ENCODE measurements around the gene PI3. TPM values are rescaled to one million over a fixed set of nuclear protein-coding genes. Genes with fewer than 3 reads are reported as not detected.

The PI3 gene
- total RNA-seq, 1 donor from 2014 or later, result not detected

DNA sequence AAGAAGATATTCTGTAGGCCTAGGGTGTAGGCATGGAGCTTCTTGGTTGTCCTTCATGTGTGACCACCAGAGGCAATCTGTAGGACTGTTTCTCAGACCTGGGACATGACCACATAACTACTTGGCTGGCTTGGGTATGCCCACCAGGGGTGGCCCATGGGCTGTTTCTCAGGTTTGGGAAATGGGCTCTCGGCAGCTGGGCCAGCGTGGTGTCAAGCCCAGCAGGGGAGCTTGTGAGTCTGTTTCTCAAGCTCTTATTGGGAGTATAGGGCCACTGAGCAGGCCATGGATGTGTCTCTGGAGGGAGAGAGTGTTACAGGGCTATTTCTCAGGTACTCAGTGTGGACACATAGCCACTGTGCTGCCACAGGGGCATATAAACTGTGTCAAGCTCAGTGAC, 43.9 kb downstream of the PI3 start:
- H3K36me3 Mint-ChIP-seq (ENCODE audit: low read depth), result no peaks in the 10 kb centered on the region
- H3K4me3 Mint-ChIP-seq (ENCODE audit: unreplicated experiment), result no peak overlapping the region
- TF ChIP-seq, protein P1, sequence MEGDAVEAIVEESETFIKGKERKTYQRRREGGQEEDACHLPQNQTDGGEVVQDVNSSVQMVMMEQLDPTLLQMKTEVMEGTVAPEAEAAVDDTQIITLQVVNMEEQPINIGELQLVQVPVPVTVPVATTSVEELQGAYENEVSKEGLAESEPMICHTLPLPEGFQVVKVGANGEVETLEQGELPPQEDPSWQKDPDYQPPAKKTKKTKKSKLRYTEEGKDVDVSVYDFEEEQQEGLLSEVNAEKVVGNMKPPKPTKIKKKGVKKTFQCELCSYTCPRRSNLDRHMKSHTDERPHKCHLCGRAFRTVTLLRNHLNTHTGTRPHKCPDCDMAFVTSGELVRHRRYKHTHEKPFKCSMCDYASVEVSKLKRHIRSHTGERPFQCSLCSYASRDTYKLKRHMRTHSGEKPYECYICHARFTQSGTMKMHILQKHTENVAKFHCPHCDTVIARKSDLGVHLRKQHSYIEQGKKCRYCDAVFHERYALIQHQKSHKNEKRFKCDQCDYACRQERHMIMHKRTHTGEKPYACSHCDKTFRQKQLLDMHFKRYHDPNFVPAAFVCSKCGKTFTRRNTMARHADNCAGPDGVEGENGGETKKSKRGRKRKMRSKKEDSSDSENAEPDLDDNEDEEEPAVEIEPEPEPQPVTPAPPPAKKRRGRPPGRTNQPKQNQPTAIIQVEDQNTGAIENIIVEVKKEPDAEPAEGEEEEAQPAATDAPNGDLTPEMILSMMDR (IDR thresholded peaks at IDR 0.05), result no peak
- H3K27me3 Mint-ChIP-seq (ENCODE audit: low read depth), result peaks cover 13% of the 10 kb centered on the region
- DNase-seq (ENCODE audit: low spot score), result no peak
- H3K4me1 Mint-ChIP-seq (ENCODE audit: low read depth), result no peaks in the 10 kb centered on the region
- H3K27ac Mint-ChIP-seq (ENCODE audit: unreplicated experiment), result no peak overlapping the region
- peaks cover 2% of the 10 kb centered on the region for H3K9me3 Mint-ChIP-seq (ENCODE audit: low read depth)

- TF ChIP-seq, protein P1 (IDR thresholded peaks at IDR 0.05), result no peak
Measured at GRCh38 chr20:45221076-45221475, 46.4 kb downstream of the PI3 start, which contains the start of gene SEMG2. Gene SEMG2, plus strand, starts transcription at chr20:45221373. Its CDS starts 17 bp downstream, at chr20:45221390.

DNA sequence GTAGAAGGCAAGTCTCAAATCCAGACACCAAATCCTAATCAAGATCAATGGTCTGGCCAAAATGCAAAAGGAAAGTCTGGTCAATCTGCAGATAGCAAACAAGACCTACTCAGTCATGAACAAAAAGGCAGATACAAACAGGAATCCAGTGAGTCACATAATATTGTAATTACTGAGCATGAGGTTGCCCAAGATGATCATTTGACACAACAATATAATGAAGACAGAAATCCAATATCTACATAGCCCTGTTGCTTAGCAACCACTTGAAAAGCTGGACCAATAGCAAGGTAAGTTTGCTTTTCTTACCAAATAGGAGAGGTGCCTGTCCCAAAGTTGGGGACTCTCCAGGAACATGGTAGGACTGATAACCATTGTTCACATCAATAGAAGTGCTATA, 48.4 kb downstream of the PI3 start:
- Mint-ChIP-seq H3K4me1 (ENCODE audit: low read depth) (no peaks in the 10 kb centered on the region), H3K36me3 (ENCODE audit: low read depth) (no peaks in the 10 kb centered on the region), H3K4me3 (ENCODE audit: unreplicated experiment) (no peak overlapping the region), H3K9me3 (ENCODE audit: low read depth) (no peaks in the 10 kb centered on the region), H3K27ac (ENCODE audit: unreplicated experiment) (no peak overlapping the region), H3K27me3 (ENCODE audit: low read depth) (peaks cover 25% of the 10 kb centered on the region)
- no peak for DNase-seq (ENCODE audit: low spot score)
- TF ChIP-seq, protein P1 (IDR thresholded peaks at IDR 0.05), result no peak

More at GRCh38 chr20:45221076-45221475, 46.4 kb downstream of the PI3 start, which contains the start of gene SEMG2:
- DNase-seq (ENCODE audit: low spot score), result no peak
- peaks cover 17% of the 10 kb centered on the region for H3K27me3 Mint-ChIP-seq (ENCODE audit: low read depth)
- no peak within 1 kb of the TSS for H3K4me3 Mint-ChIP-seq (ENCODE audit: unreplicated experiment)
- H3K4me1 Mint-ChIP-seq (ENCODE audit: low read depth), result no peaks in the 10 kb centered on the region
- H3K27ac Mint-ChIP-seq (ENCODE audit: unreplicated experiment), result no peak within 1 kb of the TSS
- no peaks in the 10 kb centered on the region for H3K36me3 Mint-ChIP-seq (ENCODE audit: low read depth)
- peaks cover 2% of the 10 kb centered on the region for H3K9me3 Mint-ChIP-seq (ENCODE audit: low read depth)

Other genes with a start within 250 kb of the PI3 start
- gene TOMM34, start 214.5 kb upstream of the PI3 start, total RNA-seq, result 16.2 to 18.8 TPM (median 16.4 TPM) in 3 replicates
- 21.7 to 24.2 TPM (median 23.4 TPM) in 3 replicates for gene STK4, start 208.4 kb upstream of the PI3 start, total RNA-seq
- gene KCNS1, start 73.8 kb upstream of the PI3 start, total RNA-seq, result 0.55 to 1.1 TPM (median 0.59 TPM) in 3 replicates
- gene WFDC5, start 59.7 kb upstream of the PI3 start, total RNA-seq, result not detected in 3 replicates
- not detected in 3 replicates for gene WFDC12, start 50.4 kb upstream of the PI3 start, total RNA-seq
- not detected in 3 replicates for gene SEMG1, start 32.1 kb downstream of the PI3 start, total RNA-seq
- gene SEMG2, start 46.5 kb downstream of the PI3 start, total RNA-seq, result not detected in 3 replicates
- 0.40 to 1.3 TPM in 2 of 3 replicates, not detected in the other for gene SLPI, start 79.7 kb downstream of the PI3 start, total RNA-seq
- not detected in 3 replicates for gene RBPJL, start 131.9 kb downstream of the PI3 start, total RNA-seq
- 0.10 to 0.26 TPM in 2 of 3 replicates, not detected in the other for gene MATN4, start 133.4 kb downstream of the PI3 start, total RNA-seq
- 17.1 to 21.4 TPM (median 21.2 TPM) in 3 replicates for gene SDC4, start 173.5 kb downstream of the PI3 start, total RNA-seq
- 18.1 to 18.8 TPM (median 18.3 TPM) in 3 replicates for gene SYS1, start 188.3 kb downstream of the PI3 start, total RNA-seq
- not detected in 3 replicates for gene TP53TG5, start 203.4 kb downstream of the PI3 start, total RNA-seq
- 11.3 to 47.0 TPM (median 46.6 TPM) in 3 replicates for gene DBNDD2, start 233.4 kb downstream of the PI3 start, total RNA-seq
- gene PIGT, start 241.2 kb downstream of the PI3 start, total RNA-seq, result 100.0 to 116 TPM (median 105 TPM) in 3 replicates